Liver (tissue), 9 donors: ENCODE data around the gene NAMPT. TPM values are rescaled to one million over a fixed set of nuclear protein-coding genes. Genes with fewer than 3 reads are reported as not detected.

Experiments
- DNase-seq: peaks from one replicate; pipeline ENCODE4 v3.0.0-alpha.2; 2017; ENCODE audit warnings: low spot score
- H3K27ac ChIP-seq, 2 donors: one replicate each; pipeline ENCODE4 v1.7.0; 2013; ENCODE audit warnings: inconsistent platforms in 2 of 2, low read length in 2 of 2, control low read depth in 1 of 2, low read depth in 1 of 2, mild to moderate bottlenecking in 1 of 2
- H3K27me3 ChIP-seq, 4 donors: one replicate each; pipeline versions ENCODE4 v1.6.1 to v1.7.0; 2013; ENCODE audit warnings: low read length in 3 of 4, inconsistent platforms in 1 of 4, mild to moderate bottlenecking in 1 of 4, moderate library complexity in 1 of 4; ENCODE audit not compliant: control insufficient read depth in 4 of 4, insufficient read depth in 4 of 4
- H3K36me3 ChIP-seq, 4 donors: one replicate each; pipeline versions ENCODE4 v1.6.1 to v1.7.0; 2013; ENCODE audit warnings: low read length in 3 of 4, mild to moderate bottlenecking in 3 of 4, low read depth in 1 of 4, moderate library complexity in 1 of 4; ENCODE audit not compliant: control insufficient read depth in 4 of 4, insufficient read depth in 3 of 4
- H3K4me1 ChIP-seq, 4 donors: one replicate each; pipeline versions ENCODE4 v1.6.1 to v1.7.0; 2013; ENCODE audit warnings: low read length in 3 of 4, mild to moderate bottlenecking in 3 of 4, moderate library complexity in 1 of 4; ENCODE audit not compliant: control insufficient read depth in 4 of 4, insufficient read depth in 4 of 4
- H3K4me3 ChIP-seq, 3 donors: one replicate each; pipeline versions ENCODE4 v1.6.1 to v1.7.0; 2013; ENCODE audit warnings: low read length in 3 of 3, control low read depth in 1 of 3, low read depth in 1 of 3, mild to moderate bottlenecking in 1 of 3
- H3K9ac ChIP-seq, 2 donors: one replicate each; pipeline ENCODE4 v1.7.0; 2013; ENCODE audit warnings: low read length in 2 of 2, mild to moderate bottlenecking in 2 of 2, moderate library complexity in 2 of 2, control low read depth in 1 of 2, low read depth in 1 of 2
- H3K9me3 ChIP-seq, 4 donors: one replicate each; pipeline versions ENCODE4 v1.6.1 to v1.7.0; 2013; ENCODE audit warnings: low read length in 3 of 4; ENCODE audit not compliant: control insufficient read depth in 4 of 4
- CTCF ChIP-seq: fragments of 150-350 bp; IDR thresholded peaks from 2 replicates; pipeline ENCODE4 v1.5.1; 2017; ENCODE audit warnings: improper control_type of control experiment, low read depth, low read length; ENCODE audit not compliant: missing input control
- EGR1 ChIP-seq, 2 donors: IDR thresholded peaks; 2 replicates each; pipeline ENCODE4 v1.6.1; 2016 to 2018; ENCODE audit warnings: antibody characterized with exemption in 2 of 2, low read depth in 2 of 2
- FOXA1 ChIP-seq: IDR thresholded peaks from 2 replicates; pipeline ENCODE4 v1.6.1; 2016; ENCODE audit warnings: antibody characterized with exemption
- FOXA2 ChIP-seq: IDR thresholded peaks from 2 replicates; pipeline ENCODE4 v1.6.1; 2016; ENCODE audit warnings: antibody characterized with exemption
- GABPA ChIP-seq, 2 donors: IDR thresholded peaks in 1 of 2; conservative IDR thresholded peaks in 1 of 2; 2 replicates each; pipeline ENCODE4 v1.6.1; 2016; ENCODE audit warnings: antibody characterized with exemption in 2 of 2, mild to moderate bottlenecking in 1 of 2, moderate library complexity in 1 of 2
- HNF4A ChIP-seq, 2 donors: conservative IDR thresholded peaks; 2 replicates each; pipeline ENCODE4 v1.6.1; 2016; ENCODE audit warnings: antibody characterized with exemption in 2 of 2, mild to moderate bottlenecking in 2 of 2
- HNF4G ChIP-seq: IDR thresholded peaks from 2 replicates; pipeline ENCODE4 v1.6.1; 2016; ENCODE audit warnings: antibody characterized with exemption
- JUND ChIP-seq, 2 donors: IDR thresholded peaks; 2 replicates each; pipeline ENCODE4 v1.6.1; 2016; ENCODE audit warnings: antibody characterized with exemption in 2 of 2
- NR2F2 ChIP-seq: IDR thresholded peaks from 2 replicates; pipeline ENCODE4 v1.6.1; 2016; ENCODE audit warnings: antibody characterized with exemption
- RAD21 ChIP-seq, 2 donors: IDR thresholded peaks; 2 replicates each; pipeline ENCODE4 v1.6.1; 2016; ENCODE audit warnings: antibody characterized with exemption in 2 of 2, mild to moderate bottlenecking in 2 of 2
- REST ChIP-seq: IDR thresholded peaks from 2 replicates; pipeline ENCODE4 v1.6.1; 2016; ENCODE audit warnings: antibody characterized with exemption, mild to moderate bottlenecking
- RXRA ChIP-seq, 2 donors: IDR thresholded peaks; 2 replicates each; pipeline ENCODE4 v1.6.1; 2017 to 2018; ENCODE audit warnings: antibody characterized with exemption in 2 of 2, mild to moderate bottlenecking in 1 of 2
- SP1 ChIP-seq: IDR thresholded peaks from 2 replicates; pipeline ENCODE4 v1.6.1; 2018; ENCODE audit warnings: antibody characterized with exemption, mild to moderate bottlenecking
- TAF1 ChIP-seq: conservative IDR thresholded peaks from 2 replicates; pipeline ENCODE4 v1.6.1; 2016; ENCODE audit warnings: antibody characterized with exemption, mild to moderate bottlenecking
- YY1 ChIP-seq: IDR thresholded peaks from 2 replicates; pipeline ENCODE4 v1.6.1; 2016; ENCODE audit warnings: antibody characterized with exemption, mild to moderate bottlenecking
- WGBS: extraction: QIAGEN DNeasy Blood & Tissue Kit; methylation state at CpG from one replicate; pipeline ENCODE4 v1.1.7; 2013; 5-methylcytosine and 5-hydroxymethylcytosine counted together
- polyA plus RNA-seq, 2 donors: library from polyadenylated mRNA; stranded (reverse) in 1 of 2; unstranded in 1 of 2; fragments of 200-250 nt in 1 of 2; fragments of >200 nt in 1 of 2; fragmentation: Nextera tagmentation in 1 of 2; extraction: Ambion mirVana in 1 of 2; gene quantifications; one replicate each; pipeline versions ENCODE4 v1.2.1 to v1.2.3, GENCODE V29; 2013 to 2015
- total RNA-seq, 2 donors: library from RNA; depleted of rRNA; stranded (reverse); fragments of >200 nt; gene quantifications; one replicate each; pipeline ENCODE4 v1.2.3, GENCODE V29; 2014
- TF ChIP-seq, protein P1 (sequence below): IDR thresholded peaks from 2 replicates; pipeline ENCODE4 v1.6.1; 2016; ENCODE audit warnings: antibody characterized with exemption
- TF ChIP-seq, protein P2 (sequence below): IDR thresholded peaks from 2 replicates; pipeline ENCODE4 v1.6.1; 2016; ENCODE audit warnings: antibody characterized with exemption
- TF ChIP-seq, protein P3 (sequence below): IDR thresholded peaks from 2 replicates; pipeline ENCODE4 v1.6.1; 2016; ENCODE audit warnings: antibody characterized with exemption
- donor health status: healthy.
- donor health status: healthy.
- donor health status: healthy.
- donor health status: healthy.
- donor health status: healthy.

NAMPT gene
- total and polyA plus RNA-seq, 4 donors = 20.8 to 444 (median 160) TPM

GRCh38 chr7:106312099-106312871 lies 27.5 kb upstream of the NAMPT start:
- WGBS = 82% methylated on average over 4 of the region's 4 CpGs
- Histone ChIP-seq H3K36me3 (no peaks in the 10 kb centered on the region), H3K4me1 (no peaks in the 10 kb centered on the region), H3K4me3 (no peak overlapping the region), H3K27me3 (no peaks in the 10 kb centered on the region), H3K9ac (no peak overlapping the region), H3K9me3 (no peaks in the 10 kb centered on the region), H3K27ac (no peak overlapping the region)
- DNase-seq = no peak
- TF ChIP-seq REST (no peak), RXRA (IDR thresholded peaks at IDR 0.05) (no peak), NR2F2 (no peak), GABPA (IDR thresholded peaks at IDR 0.05 in 1 of 2, conservative IDR thresholded peaks at IDR 0.05 in 1 of 2) (no peak), FOXA2 (no peak), HNF4G (no peak), EGR1 (IDR thresholded peaks at IDR 0.05; ENCODE audit: low read depth in 2 of 2) (no peak), JUND (IDR thresholded peaks at IDR 0.05) (no peak), HNF4A (conservative IDR thresholded peaks at IDR 0.05) (no peak), FOXA1 (no peak), SP1 (no peak), RAD21 (IDR thresholded peaks at IDR 0.05) (no peak), YY1 (no peak)
- TF ChIP-seq, protein P1, sequence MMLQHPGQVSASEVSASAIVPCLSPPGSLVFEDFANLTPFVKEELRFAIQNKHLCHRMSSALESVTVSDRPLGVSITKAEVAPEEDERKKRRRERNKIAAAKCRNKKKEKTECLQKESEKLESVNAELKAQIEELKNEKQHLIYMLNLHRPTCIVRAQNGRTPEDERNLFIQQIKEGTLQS = no peak
- TF ChIP-seq, protein P2, sequence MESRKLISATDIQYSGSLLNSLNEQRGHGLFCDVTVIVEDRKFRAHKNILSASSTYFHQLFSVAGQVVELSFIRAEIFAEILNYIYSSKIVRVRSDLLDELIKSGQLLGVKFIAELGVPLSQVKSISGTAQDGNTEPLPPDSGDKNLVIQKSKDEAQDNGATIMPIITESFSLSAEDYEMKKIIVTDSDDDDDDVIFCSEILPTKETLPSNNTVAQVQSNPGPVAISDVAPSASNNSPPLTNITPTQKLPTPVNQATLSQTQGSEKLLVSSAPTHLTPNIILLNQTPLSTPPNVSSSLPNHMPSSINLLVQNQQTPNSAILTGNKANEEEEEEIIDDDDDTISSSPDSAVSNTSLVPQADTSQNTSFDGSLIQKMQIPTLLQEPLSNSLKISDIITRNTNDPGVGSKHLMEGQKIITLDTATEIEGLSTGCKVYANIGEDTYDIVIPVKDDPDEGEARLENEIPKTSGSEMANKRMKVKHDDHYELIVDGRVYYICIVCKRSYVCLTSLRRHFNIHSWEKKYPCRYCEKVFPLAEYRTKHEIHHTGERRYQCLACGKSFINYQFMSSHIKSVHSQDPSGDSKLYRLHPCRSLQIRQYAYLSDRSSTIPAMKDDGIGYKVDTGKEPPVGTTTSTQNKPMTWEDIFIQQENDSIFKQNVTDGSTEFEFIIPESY = no peak

DNA sequence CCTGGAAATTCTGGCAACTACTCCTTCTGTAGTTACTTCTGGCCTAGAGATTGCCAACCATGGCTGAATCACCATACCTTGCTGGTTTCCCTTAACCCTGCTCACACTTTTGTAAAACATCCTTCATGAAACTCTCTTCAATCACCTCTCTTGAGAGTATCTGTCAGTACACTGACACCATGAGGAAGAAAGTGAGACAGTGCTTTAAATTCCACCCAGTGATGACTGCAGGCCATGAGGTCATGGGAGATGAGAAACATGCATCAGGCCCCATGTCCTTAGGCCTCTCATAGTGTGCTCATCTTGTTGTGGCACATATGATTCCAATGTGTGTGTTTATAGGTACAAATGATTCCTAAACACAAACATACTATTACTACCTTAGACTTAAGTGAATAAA lies 24.6 kb upstream of the NAMPT start:
- no peak for DNase-seq
- Histone ChIP-seq H3K27me3 (no peaks in the 10 kb centered on the region), H3K27ac (no peak overlapping the region)
- TF ChIP-seq SP1 = no peak
- TF ChIP-seq REST = no peak
- no peak for TF ChIP-seq JUND (IDR thresholded peaks at IDR 0.05)
- TF ChIP-seq CTCF = no peak
- TF ChIP-seq RXRA (IDR thresholded peaks at IDR 0.05) = no peak
- TF ChIP-seq TAF1 = no peak
- TF ChIP-seq, protein P1 = no peak
- no peak for TF ChIP-seq EGR1 (IDR thresholded peaks at IDR 0.05; ENCODE audit: low read depth in 2 of 2)
- TF ChIP-seq, protein P3, sequence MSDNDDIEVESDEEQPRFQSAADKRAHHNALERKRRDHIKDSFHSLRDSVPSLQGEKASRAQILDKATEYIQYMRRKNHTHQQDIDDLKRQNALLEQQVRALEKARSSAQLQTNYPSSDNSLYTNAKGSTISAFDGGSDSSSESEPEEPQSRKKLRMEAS = no peak
- no peak for TF ChIP-seq FOXA1

More for the DNA sequence above, 24.6 kb upstream of the NAMPT start:
- Histone ChIP-seq H3K9ac (no peak overlapping the region), H3K4me1 (no peaks in the 10 kb centered on the region), H3K4me3 (no peak overlapping the region), H3K9me3 (no peaks in the 10 kb centered on the region), H3K36me3 (no peaks in the 10 kb centered on the region)
